HepG2 (cell line): ENCODE measurements around the gene GLIS2. TPM values are rescaled to one million over a fixed set of nuclear protein-coding genes. Genes with fewer than 3 reads are reported as not detected.

Experiments
- ATAC-seq: fragments of 200-7000 bp; cut with Tn5 transposase; 3 replicates; pipeline ENCODE4 v1.9.1; 2020; ENCODE audit warnings: mild to moderate bottlenecking, moderate library complexity
- BruUV-seq: library from RNA; stranded (reverse); fragments of 400-500 nt; replicated peaks from 2 replicates; lab custom pipeline; 2021; lab: Mats Ljungman, UMichigan
- CTCF ChIA-PET: fragments of 300-600 bp; formaldehyde crosslinking; extraction: SDS; loops from one replicate; lab custom pipeline; 2021; ENCODE audit warnings: low total read pairs, inconsistent platforms, low intra/inter-chr PET ratio; lab: Yijun Ruan, JAX
- POLR2A ChIA-PET: fragments of 350-600 bp; sonication (Branson Sonifier 250); formaldehyde crosslinking; loops from one replicate; lab custom pipeline; 2020; ENCODE audit warnings: antibody characterized with exemption, inconsistent platforms; lab: Yijun Ruan, JAX
- DNase-seq: peaks from one replicate; pipeline ENCODE4 v3.0.0-alpha.2; 2015; ENCODE audit warnings: low spot score
- FAIRE-seq: peaks from 3 replicates; lab custom pipeline; 2011; peaks lifted over from hg19 to GRCh38; lab: Jason Lieb, UNC
- H2AFZ ChIP-seq: one replicate; pipeline ENCODE4 v1.6.1; 2011; ENCODE audit warnings: low read length, inconsistent platforms
- H3K27ac ChIP-seq: fragments of 300-600 bp; 3 replicates; pipeline ENCODE4 v1.8.0; 2011; ENCODE audit warnings: mixed run types, mild to moderate bottlenecking, mixed read lengths, low read length, inconsistent platforms; ENCODE audit not compliant: insufficient read depth; ENCODE audit errors: extremely low read length
- H3K27me3 ChIP-seq, 2 experiments: fragments of 200-600 bp in 1 of 2; 2 replicates in 1 of 2; 3 replicates in 1 of 2; pipeline versions ENCODE4 v1.6.0 to v1.8.0; 2011; ENCODE audit warnings: low read length in 2 of 2, mild to moderate bottlenecking in 2 of 2, moderate library complexity in 2 of 2, inconsistent platforms in 1 of 2; ENCODE audit not compliant: insufficient read depth in 2 of 2, control insufficient read depth in 1 of 2
- H3K36me3 ChIP-seq, 2 experiments: fragments of 200-600 bp in 1 of 2; replicated peaks in 1 of 2; 2 replicates in 1 of 2; 3 replicates in 1 of 2; pipeline versions ENCODE4 v1.5.1 to v1.8.0; 2011; ENCODE audit warnings: low read length in 2 of 2, inconsistent platforms in 1 of 2; ENCODE audit not compliant: insufficient read depth in 2 of 2, control insufficient read depth in 1 of 2
- H3K4me1 ChIP-seq: 2 replicates; pipeline ENCODE4 v1.5.1; 2012; ENCODE audit warnings: low read length, inconsistent platforms; ENCODE audit not compliant: insufficient read depth
- H3K4me2 ChIP-seq: 2 replicates; pipeline ENCODE4 v1.6.0; 2011; ENCODE audit warnings: low read depth, low read length, inconsistent platforms
- H3K4me3 ChIP-seq, 3 experiments: fragments of 200-600 bp in 1 of 3; sonication (generic), shearing (Covaris generic) in 1 of 3; replicated peaks in 1 of 3; 2 replicates each; pipeline ENCODE4 v1.5.1; 2011 to 2016; ENCODE audit warnings: low read length in 3 of 3, inconsistent platforms in 2 of 3, low read depth in 2 of 3, mild to moderate bottlenecking in 2 of 3, control low read depth in 1 of 3, mixed read lengths in 1 of 3; ENCODE audit not compliant: insufficient read depth in 1 of 3
- H3K79me2 ChIP-seq: one replicate; pipeline ENCODE4 v1.6.1; 2011; ENCODE audit warnings: low read length, inconsistent platforms; ENCODE audit not compliant: insufficient read depth
- H3K9ac ChIP-seq: 2 replicates; pipeline ENCODE4 v1.6.0; 2011; ENCODE audit warnings: mild to moderate bottlenecking, low read depth, low read length, inconsistent platforms; ENCODE audit not compliant: insufficient read depth
- H3K9me3 ChIP-seq: 2 replicates; pipeline ENCODE4 v1.5.1; 2012; ENCODE audit warnings: mild to moderate bottlenecking, low read length
- H4K20me1 ChIP-seq: 2 replicates; pipeline ENCODE4 v1.6.0; 2011; ENCODE audit warnings: inconsistent platforms, mild to moderate bottlenecking, low read length, moderate library complexity; ENCODE audit not compliant: insufficient read depth
- AHR ChIP-seq: IDR thresholded peaks from 2 replicates; pipeline ENCODE4 v1.6.1; 2018; ENCODE audit warnings: missing genetic modification reagents, missing compliant biosample characterization
- DR1 ChIP-seq: sonication (generic); formaldehyde crosslinking; IDR thresholded peaks from 2 replicates; pipeline ENCODE4 v1.8.0; 2021; ENCODE audit warnings: mild to moderate bottlenecking, missing genetic modification reagents, inconsistent platforms
- GFI1 ChIP-seq: sonication (generic); formaldehyde crosslinking; IDR thresholded peaks from 2 replicates; pipeline ENCODE4 v1.5.0; 2020; ENCODE audit warnings: missing genetic modification reagents, mild to moderate bottlenecking, borderline replicate concordance
- GLI4 ChIP-seq: sonication (generic); formaldehyde crosslinking; IDR thresholded peaks from 2 replicates; pipeline ENCODE4 v1.5.1; 2020; ENCODE audit warnings: missing genetic modification reagents, mild to moderate bottlenecking, moderate library complexity, borderline replicate concordance
- HES4 ChIP-seq: sonication (generic); formaldehyde crosslinking; IDR thresholded peaks from 2 replicates; pipeline ENCODE4 v1.9.0; 2021; ENCODE audit warnings: mild to moderate bottlenecking, missing genetic modification reagents, borderline replicate concordance
- HOXD1 ChIP-seq: sonication (generic); formaldehyde crosslinking; IDR thresholded peaks from 2 replicates; pipeline ENCODE4 v1.5.0; 2020; ENCODE audit warnings: missing genetic modification reagents
- MAFF ChIP-seq: IDR thresholded peaks from 2 replicates; pipeline ENCODE4 v1.6.1; 2011; ENCODE audit warnings: low read depth, low read length, improper control_type of control experiment
- MBD4 ChIP-seq: IDR thresholded peaks from 2 replicates; pipeline ENCODE4 v1.6.1; 2012; ENCODE audit warnings: low read length, inconsistent platforms, borderline replicate concordance
- MED13 ChIP-seq: sonication (generic); formaldehyde crosslinking; IDR thresholded peaks from 2 replicates; pipeline ENCODE4 v1.5.0; 2020; ENCODE audit warnings: missing genetic modification reagents
- MEIS2 ChIP-seq: sonication (generic); formaldehyde crosslinking; IDR thresholded peaks from 2 replicates; pipeline ENCODE4 v1.9.0; 2021; ENCODE audit warnings: mild to moderate bottlenecking, missing genetic modification reagents
- MTA3 ChIP-seq: sonication (generic); formaldehyde crosslinking; IDR thresholded peaks from 2 replicates; pipeline ENCODE4 v1.4.0; 2020; ENCODE audit warnings: missing genetic modification reagents
- PCBP1 ChIP-seq: fragments of 200-400 bp; formaldehyde crosslinking; IDR thresholded peaks from 2 replicates; pipeline ENCODE4 v1.6.1; 2017; ENCODE audit warnings: mild to moderate bottlenecking, low read depth, low read length, borderline replicate concordance
- PLRG1 ChIP-seq: fragments of 450-650 bp; conservative IDR thresholded peaks from 2 replicates; pipeline ENCODE4 v1.6.1; 2016
- TGIF2 ChIP-seq: IDR thresholded peaks from 2 replicates; pipeline ENCODE4 v1.6.1; 2016; ENCODE audit warnings: control low read depth, missing compliant biosample characterization
- ZNF720 ChIP-seq: sonication (generic); formaldehyde crosslinking; IDR thresholded peaks from 2 replicates; pipeline ENCODE4 v1.4.0; 2020; ENCODE audit warnings: missing genetic modification reagents
- ZNF776 ChIP-seq: sonication (generic); formaldehyde crosslinking; IDR thresholded peaks from 2 replicates; pipeline ENCODE4 v1.4.0; 2020; ENCODE audit warnings: mild to moderate bottlenecking, missing genetic modification reagents
- ZZZ3 ChIP-seq: sonication (generic); formaldehyde crosslinking; IDR thresholded peaks from 2 replicates; pipeline ENCODE4 v1.4.0; 2020; ENCODE audit warnings: missing genetic modification reagents, mild to moderate bottlenecking, borderline replicate concordance
- WGBS: methylation state at CpG from one replicate; pipeline ENCODE4 v1.1.6; 2017; ENCODE audit warnings: low lambda C conversion rate; 5-methylcytosine and 5-hydroxymethylcytosine counted together
- in situ Hi-C: cut with HindIII; loops from 2 replicates; pipeline ENCODE4 v1.10.0; 2017; ENCODE audit warnings: low pct_unique_long_range_greater_than_20kb; ENCODE audit not compliant: extremely low pct_ligation_motif_present
- intact Hi-C: fragments of 100-400 bp; cut with micrococcal nuclease; formaldehyde crosslinking; loops from one replicate; pipeline ENCODE4 v1.10.0; 2022; ENCODE audit not compliant: unreplicated experiment
- polyA plus RNA-seq, 8 experiments: library from polyadenylated mRNA; depleted of rRNA in 3 of 8; stranded (reverse) in 7 of 8; unstranded in 1 of 8; fragments of >200 nt; fragmentation: Illumina TruSeq in 4 of 8; extraction: Trizol in 4 of 8; gene quantifications; 2 replicates each; pipeline versions ENCODE4 v1.2.1 to v1.2.3, GENCODE V29; 2011 to 2016; ENCODE audit warnings: low read depth in 4 of 8, missing spikeins in 1 of 8, mixed read lengths in 1 of 8; ENCODE audit not compliant: insufficient read depth in 1 of 8
- total RNA-seq, 5 experiments: library from RNA; depleted of rRNA; stranded (reverse); fragments of >200 nt; fragmentation: Illumina TruSeq; extraction: Trizol; gene quantifications; 2 replicates each; pipeline ENCODE4 v1.2.3, GENCODE V29; 2016; ENCODE audit warnings: low read depth in 1 of 5
- TF ChIP-seq, protein P1 (sequence below): sonication (generic); formaldehyde crosslinking; IDR thresholded peaks from 2 replicates; pipeline ENCODE4 v1.5.0; 2020; ENCODE audit warnings: missing genetic modification reagents, mild to moderate bottlenecking, borderline replicate concordance
- TF ChIP-seq, protein P2 (sequence below): sonication (generic); formaldehyde crosslinking; IDR thresholded peaks from 2 replicates; pipeline ENCODE4 v1.8.0; 2022; ENCODE audit warnings: mild to moderate bottlenecking, missing genetic modification reagents, moderate library complexity

The GLIS2 gene
- total and polyA plus RNA-seq, 2 of the 13 experiments (the other 11 are each of a cell fraction or from before 2014, with no cell fraction given), result 0.28 to 0.29 TPM

DNA sequence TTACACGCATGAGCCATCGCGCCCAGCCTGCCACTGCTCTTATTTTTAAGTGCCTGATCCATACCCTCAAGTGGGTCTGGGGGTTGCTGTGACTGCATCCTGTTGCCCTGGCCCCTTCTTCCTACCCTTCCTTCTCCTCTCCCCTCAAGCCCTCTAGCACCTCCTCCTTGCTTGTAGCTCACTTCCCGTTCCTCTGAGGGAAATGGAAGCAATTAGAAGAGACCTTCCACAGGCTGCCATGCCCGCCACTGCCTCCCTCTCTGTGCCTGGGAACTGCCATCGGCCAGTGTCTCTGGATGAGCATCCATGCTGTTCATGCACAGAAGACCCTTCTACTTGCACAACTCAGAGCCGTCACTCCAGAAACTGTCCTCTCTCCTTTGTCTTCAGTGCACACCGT is 32.4 kb upstream of the GLIS2 start:
- in situ Hi-C loops (no loop called here), intact Hi-C loops (no loop called here)
- ChIA-PET POLR2A (interaction anchor here (3.0 kb wide), 1 partner anchor 11 kb away, joined by 19 read pairs; the partner anchor contains the start of gene TFAP4), CTCF (no interaction called here)
- DNase-seq, result no peak
- H3K27me3 ChIP-seq, result peaks cover 0 to 6% of the 10 kb centered on the region in 2 experiments; a peak in 2 of 5 replicates
- H2AFZ ChIP-seq, result no peak overlapping the region
- peaks cover 81% of the 10 kb centered on the region for H3K4me1 ChIP-seq
- TF ChIP-seq GLI4 (CRISPR knock-in tag) (no peak), MED13 (CRISPR knock-in tag) (no peak), DR1 (CRISPR knock-in tag) (no peak), ZNF776 (CRISPR knock-in tag) (no peak), GFI1 (CRISPR knock-in tag) (no peak), ZZZ3 (CRISPR knock-in tag) (no peak), MTA3 (CRISPR knock-in tag) (no peak), PLRG1 (no peak), ZNF720 (CRISPR knock-in tag) (no peak), PCBP1 (no peak), TGIF2 (no peak), MAFF (no peak), HES4 (CRISPR knock-in tag) (no peak), MBD4 (no peak), HOXD1 (CRISPR knock-in tag) (no peak), MEIS2 (CRISPR knock-in tag) (no peak), AHR (CRISPR knock-in tag) (no peak)
- TF ChIP-seq, protein P1, sequence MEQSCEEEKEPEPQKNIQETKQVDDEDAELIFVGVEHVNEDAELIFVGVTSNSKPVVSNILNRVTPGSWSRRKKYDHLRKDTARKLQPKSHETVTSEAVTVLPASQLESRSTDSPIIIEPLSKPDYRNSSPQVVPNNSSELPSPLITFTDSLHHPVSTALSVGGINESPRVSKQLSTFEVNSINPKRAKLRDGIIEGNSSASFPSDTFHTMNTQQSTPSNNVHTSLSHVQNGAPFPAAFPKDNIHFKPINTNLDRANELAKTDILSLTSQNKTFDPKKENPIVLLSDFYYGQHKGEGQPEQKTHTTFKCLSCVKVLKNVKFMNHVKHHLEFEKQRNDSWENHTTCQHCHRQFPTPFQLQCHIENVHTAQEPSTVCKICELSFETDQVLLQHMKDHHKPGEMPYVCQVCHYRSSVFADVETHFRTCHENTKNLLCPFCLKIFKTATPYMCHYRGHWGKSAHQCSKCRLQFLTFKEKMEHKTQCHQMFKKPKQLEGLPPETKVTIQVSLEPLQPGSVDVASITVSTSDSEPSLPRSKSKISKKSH (CRISPR knock-in tag), result no peak
- TF ChIP-seq, protein P2, sequence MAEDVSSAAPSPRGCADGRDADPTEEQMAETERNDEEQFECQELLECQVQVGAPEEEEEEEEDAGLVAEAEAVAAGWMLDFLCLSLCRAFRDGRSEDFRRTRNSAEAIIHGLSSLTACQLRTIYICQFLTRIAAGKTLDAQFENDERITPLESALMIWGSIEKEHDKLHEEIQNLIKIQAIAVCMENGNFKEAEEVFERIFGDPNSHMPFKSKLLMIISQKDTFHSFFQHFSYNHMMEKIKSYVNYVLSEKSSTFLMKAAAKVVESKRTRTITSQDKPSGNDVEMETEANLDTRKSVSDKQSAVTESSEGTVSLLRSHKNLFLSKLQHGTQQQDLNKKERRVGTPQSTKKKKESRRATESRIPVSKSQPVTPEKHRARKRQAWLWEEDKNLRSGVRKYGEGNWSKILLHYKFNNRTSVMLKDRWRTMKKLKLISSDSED (CRISPR knock-in tag), result no peak
- ATAC-seq, result no peak
- no peaks in the 10 kb centered on the region for H3K79me2 ChIP-seq
- BruUV-seq, result no TSS peak
- no peak overlapping the region for H3K9ac ChIP-seq
- no peak for FAIRE-seq
- 57% methylated on average over 8 of the region's 8 CpGs for WGBS
- no peak overlapping the region for H3K4me2 ChIP-seq
- H3K27ac ChIP-seq, result no peak overlapping the region
- no peak overlapping the region for H3K4me3 ChIP-seq
- H3K9me3 ChIP-seq, result peaks cover 4% of the 10 kb centered on the region; the same call in 1 of the 2 replicates
- H3K36me3 ChIP-seq, result no peaks in the 10 kb centered on the region
- H4K20me1 ChIP-seq, result no peaks in the 10 kb centered on the region
